22Rv1 (cell line): ENCODE results near the gene NXPH1.

ENCODE experiments used
- CTCF ChIP-seq: fragments of 450-650 bp; IDR thresholded peaks from 2 replicates; pipeline ENCODE4 v1.5.1; 2017; ENCODE audit warnings: mild to moderate bottlenecking
- ZFX ChIP-seq: fragments of 450-650 bp; IDR thresholded peaks from 2 replicates; pipeline ENCODE4 v1.6.1; 2017; ENCODE audit warnings: antibody characterized with exemption, borderline replicate concordance

- no peak for TF ChIP-seq CTCF
- TF ChIP-seq ZFX = no peak
Measured at GRCh38 chr7:8442051-8442813, 8.8 kb downstream of the NXPH1 start.
